Activated CD4-positive, alpha-beta T cell treated with anti-CD3 and anti-CD28 coated beads, Interleukin-2, amount 50 U/mL, for 1 hour (primary cell): Measurements from ENCODE around the gene CEP170B.
"Not testable (repeated sequence)": the region's sequence is repeated elsewhere in the genome, so short reads cannot be mapped to it uniquely, and the experiment has no call there.

Experiments used
- DNase-seq: peaks from one replicate; pipeline ENCODE4 v3.0.0-alpha.2; 2020

Gene CEP170B

DNA sequence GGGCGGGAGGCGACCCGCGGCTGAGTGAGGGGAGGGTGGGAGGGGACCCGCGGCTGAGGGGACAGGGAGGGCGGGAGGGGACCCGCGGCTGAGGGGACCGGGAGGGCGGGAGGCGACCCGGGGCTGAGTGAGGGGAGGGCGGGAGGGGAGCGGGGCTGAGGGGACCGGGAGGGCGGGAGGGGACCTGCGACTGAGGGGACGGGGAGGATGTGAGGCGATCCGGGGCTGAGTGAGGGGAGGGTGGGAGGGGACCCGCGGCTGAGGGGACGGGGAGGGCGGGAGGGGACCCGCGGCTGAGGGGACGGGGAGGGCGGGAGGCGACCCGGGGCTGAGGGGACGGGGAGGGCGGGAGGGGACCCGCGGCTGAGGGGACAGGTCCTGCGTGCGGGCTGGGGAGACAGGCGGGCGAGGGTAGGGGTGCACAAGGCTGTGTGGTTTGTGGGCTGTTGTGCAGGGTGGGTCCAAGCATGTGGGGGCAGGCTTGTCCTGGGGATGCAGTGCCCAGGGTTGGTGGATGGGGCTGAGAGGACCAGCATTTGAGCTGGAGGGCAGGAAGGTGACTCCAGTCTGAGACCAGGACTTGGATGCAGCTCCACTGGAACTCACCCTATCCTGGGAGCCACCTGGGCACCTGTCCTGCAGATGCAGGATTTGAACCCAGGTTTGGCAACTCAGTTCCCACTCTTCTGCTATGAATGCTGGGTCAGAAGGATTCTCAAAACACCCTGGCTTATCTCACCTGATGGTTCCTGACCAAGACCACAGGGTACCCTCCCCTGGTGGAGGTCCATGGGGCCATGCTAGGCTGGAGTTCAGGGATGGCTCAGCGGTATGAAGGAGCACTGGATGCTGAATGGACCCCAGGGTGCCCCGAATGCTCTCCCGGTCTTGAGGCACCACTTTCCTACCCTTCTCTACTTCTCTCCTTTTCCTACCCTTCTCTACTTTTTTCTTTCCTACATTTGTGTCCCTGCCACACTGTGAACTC, 69.0 kb downstream of the CEP170B start:
- DNase-seq: no peak

DNA sequence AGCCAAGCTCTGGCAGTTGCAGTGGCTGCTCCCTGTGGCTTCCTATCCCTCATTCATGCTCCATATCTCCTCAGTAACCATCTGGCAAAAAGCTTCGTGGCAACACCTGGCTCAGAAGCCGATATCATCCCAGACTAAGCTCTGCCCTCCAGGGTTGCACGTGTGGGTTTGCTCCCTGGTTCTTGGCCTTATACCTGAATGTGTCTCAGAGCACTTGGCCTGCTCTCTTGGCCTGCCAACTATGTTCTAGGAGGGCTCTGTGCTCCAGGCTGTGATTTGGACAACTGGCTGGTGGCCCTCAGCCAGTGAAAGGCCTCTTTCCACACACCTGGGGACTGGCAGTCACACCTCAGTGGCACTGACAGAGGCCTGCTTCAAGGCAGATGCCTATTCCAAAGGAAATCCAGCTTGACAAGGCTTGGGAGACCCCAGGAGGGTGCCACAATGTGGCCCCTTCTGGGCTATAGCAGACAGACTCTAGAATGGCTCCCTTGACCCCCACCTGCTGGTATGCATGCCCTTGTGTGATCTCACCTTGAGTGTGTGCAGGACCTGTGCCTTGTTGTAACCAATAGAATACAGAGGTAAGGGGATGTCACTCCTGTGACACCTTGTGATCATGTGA, 70.1 kb downstream of the CEP170B start:
- DNase-seq: no peak

DNA sequence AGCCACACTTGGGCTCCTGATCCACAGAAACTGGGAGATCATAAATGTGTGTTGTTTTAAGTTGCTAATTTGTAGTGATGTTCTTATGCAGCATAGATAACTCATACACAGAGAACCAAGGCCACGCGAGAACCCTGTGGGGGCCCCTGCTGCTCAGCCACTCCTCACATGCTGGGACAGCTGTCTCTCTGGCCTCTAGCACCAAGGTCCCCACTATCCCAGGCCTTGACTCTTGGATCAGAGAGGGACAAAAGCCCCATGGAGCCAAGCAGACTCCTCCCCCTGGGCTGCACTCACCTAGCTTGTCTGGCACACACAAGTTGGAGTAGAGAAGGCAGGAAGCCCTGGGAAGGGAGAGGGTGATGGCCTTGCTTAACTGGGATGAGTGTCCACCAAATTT, 70.9 kb downstream of the CEP170B start:
- no peak for DNase-seq

DNA sequence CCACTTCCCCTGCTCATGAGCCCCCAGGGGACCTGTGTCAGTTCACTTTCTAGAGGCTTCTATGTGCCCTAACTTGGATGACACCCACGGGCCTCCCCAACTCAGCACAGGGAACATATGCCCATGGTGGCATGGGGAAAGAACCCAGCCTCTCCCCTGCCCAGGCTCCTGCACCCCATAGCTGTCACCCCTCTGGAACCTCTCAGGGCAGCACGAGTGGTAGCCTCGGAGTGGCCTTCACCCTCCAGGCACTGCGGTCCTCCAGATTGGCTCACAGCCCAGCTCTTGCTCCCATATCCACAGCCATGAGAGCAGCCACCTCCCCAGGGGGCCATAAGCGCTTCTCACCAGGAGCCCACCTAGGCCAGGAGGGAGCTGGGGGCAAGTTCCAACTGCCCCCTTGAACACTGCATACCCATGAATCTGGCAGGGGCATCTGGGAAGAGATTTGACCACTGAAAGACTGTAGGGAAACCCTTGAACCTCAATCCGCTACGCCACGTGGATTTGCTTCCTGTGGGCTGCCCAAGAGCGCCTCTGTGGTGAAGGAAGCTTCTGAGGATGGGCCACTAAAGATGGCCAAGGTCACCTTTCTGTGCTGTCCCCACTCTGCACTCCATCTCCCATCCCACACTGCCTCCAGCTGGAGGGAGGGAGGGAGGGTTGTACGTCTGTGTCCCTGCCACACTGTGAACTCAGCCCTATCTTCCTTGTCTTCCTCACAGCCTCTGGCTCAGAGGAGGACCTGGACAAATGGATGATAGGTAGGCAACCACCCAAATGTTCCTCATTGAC, 71.5 kb downstream of the CEP170B start:
- DNase-seq: no peak

GRCh38 chr14:104937161-104937560, 72.1 kb downstream of the CEP170B start:
- no peak for DNase-seq

- DNase-seq: no peak
Observed at GRCh38 chr14:104937694-104938365, 72.8 kb downstream of the CEP170B start.

DNA sequence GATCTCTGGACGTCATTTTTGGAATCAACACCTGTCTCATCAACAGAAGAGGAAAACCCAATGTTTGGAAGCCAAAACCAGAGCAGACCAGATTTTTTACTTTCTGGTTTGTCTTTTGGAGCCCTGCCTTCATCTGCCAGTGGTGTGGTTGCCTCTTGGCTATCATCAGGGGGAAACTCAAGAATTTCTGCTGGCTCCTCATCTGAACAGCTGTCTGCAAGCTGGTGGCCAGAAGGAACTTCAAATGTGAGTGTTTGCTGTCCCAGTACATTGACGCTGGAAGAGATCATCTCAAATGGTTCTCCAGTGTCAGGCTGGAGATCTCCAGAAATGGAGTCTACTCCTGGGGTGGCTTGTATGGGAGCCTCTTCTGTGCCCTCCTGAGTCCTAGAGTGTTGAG, 73.4 kb downstream of the CEP170B start:
- no peak for DNase-seq

GRCh38 chr14:104938960-104939359, 73.9 kb downstream of the CEP170B start:
- no peak for DNase-seq

DNA sequence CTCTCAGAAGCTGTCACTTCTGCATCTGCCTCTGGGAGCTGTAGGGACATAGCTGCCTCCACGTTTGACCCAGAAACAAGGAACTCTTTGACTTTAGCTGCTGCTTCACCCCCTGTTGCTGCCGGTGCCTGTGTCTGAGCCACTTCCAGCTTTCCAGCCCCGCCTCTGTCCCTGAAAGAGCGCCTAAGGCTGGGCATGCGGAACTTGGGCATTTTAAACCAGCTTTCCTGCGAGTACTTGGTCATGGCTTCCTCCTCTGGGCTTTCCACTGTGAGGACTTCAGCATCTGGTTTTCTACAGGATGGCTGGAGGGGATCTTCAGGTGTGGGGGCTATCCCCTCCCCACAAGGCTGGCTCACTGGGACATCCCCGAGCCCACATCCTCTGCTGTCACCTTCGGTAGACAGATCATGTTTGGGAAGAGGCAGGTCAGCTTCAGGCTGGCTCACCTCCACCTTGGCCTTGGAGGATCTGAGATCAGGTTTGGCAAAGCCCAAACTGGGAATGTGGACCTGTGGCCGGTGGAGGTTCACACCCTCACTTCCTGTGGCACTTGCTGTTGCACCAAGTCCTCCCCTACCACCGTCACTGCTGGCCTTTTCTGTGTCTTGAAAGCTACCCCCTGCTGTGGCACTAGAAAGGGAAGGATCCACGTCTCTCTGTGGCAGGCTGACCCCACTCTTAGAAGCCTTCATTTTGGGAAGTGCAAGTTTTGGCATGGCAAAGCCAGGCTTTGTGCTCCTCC, 74.8 kb downstream of the CEP170B start:
- DNase-seq: no peak

- no peak for DNase-seq
Observed at GRCh38 chr14:104940526-104941150, 75.6 kb downstream of the CEP170B start.

GRCh38 chr14:104941508-104942365, 76.7 kb downstream of the CEP170B start:
- no peak for DNase-seq

- no peak for DNase-seq
Observed at GRCh38 chr14:104942586-104942985, 77.5 kb downstream of the CEP170B start.

GRCh38 chr14:104943216-104944015, 78.3 kb downstream of the CEP170B start:
- not testable (repeated sequence) for DNase-seq

GRCh38 chr14:104944016-104944308, 78.9 kb downstream of the CEP170B start:
- not testable (repeated sequence) for DNase-seq

DNA sequence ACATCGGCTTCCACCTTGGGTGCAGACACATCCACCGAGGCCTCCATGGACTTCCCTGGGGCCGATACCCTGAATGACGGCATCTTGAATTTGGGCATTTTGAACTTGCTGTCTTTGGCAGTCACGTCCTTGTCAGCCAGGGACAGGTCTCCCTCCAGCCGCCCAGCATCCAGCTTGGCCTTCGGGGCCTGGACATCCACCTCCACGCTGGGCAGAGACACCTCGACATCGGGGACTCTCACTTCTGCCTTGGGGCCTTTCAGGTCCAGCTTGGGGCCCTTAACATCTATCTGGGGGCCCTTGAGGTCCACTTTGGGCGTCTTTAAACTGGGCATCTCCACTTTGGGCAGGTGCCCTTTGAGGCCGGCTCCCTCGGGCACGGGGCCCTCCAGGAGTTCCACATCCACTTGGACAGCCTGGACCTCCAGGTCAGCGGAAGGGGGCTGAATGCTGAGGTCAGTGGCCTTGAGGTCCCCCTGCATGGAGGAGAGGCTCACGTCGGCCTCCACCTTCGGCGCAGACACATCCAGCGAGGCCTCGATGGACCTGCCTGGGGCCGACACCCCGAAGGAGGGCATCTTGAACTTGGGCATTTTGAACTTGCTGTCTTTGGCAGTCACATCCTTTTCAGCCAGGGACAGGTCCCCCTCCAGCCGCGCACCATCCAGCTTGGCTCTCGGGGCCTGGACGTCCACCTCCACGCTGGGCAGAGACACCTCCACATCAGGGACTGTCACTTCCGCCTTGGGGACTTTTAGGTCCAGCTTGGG, 79.6 kb downstream of the CEP170B start:
- not testable (repeated sequence) for DNase-seq

DNA sequence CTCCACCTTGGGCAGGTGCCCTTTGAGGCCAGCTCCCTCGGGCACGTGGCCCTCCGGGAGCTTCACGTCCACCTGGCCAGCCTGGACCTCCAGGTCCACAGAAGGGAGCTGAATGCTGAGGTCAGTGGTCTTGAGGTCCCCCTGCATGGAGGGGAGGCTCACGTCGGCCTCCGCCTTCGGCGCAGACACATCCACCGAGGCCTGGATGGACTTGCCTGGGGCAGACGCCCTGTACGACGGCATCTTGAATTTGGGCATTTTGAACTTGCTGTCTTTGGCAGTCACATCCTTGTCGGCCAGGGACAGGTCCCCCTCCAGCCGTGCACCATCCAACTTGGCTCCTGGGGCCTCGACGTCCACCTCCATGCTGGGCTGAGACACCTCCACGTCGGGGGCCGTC, 80.2 kb downstream of the CEP170B start:
- not testable (repeated sequence) for DNase-seq
